ENCODE measurements around the gene ALLC.

DNA sequence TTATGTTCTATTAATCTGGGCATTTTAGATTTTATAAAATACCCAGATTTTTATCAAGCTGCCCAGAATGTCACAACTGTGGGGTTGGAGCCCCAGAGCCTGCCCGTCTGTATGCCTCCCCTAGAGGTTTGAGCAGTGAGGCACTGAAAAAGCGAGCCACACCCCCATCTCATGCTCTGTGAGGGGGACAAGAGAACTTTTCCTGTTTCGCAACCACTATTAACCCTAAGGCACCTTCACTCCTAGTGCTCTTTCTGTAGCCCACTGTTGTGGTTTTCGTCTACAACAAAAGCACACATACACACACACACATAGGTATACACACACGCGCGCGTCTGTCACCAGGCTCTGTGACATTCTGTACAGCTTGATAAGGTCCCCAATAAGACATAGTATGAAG lies 83.4 kb downstream of the ALLC start:
- TF ChIP-seq, protein P1, sequence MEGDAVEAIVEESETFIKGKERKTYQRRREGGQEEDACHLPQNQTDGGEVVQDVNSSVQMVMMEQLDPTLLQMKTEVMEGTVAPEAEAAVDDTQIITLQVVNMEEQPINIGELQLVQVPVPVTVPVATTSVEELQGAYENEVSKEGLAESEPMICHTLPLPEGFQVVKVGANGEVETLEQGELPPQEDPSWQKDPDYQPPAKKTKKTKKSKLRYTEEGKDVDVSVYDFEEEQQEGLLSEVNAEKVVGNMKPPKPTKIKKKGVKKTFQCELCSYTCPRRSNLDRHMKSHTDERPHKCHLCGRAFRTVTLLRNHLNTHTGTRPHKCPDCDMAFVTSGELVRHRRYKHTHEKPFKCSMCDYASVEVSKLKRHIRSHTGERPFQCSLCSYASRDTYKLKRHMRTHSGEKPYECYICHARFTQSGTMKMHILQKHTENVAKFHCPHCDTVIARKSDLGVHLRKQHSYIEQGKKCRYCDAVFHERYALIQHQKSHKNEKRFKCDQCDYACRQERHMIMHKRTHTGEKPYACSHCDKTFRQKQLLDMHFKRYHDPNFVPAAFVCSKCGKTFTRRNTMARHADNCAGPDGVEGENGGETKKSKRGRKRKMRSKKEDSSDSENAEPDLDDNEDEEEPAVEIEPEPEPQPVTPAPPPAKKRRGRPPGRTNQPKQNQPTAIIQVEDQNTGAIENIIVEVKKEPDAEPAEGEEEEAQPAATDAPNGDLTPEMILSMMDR (IDR thresholded peaks at IDR 0.05): no peak
- TF ChIP-seq EZH2 (IDR thresholded peaks at IDR 0.05; ENCODE audit: borderline replicate concordance, insufficient read depth, low read depth, low read length, poor library complexity, severe bottlenecking): no peak
